Middle frontal gyrus (tissue), 1 donor: ENCODE data around the gene SCN4A.
"Not testable (repeated sequence)": the region's sequence is repeated elsewhere in the genome, so short reads cannot be mapped to it uniquely, and the experiment has no call there.

Source experiments
- DNase-seq: peaks from one replicate; pipeline ENCODE4 v3.0.0-alpha.2; 2015; ENCODE audit warnings: low spot score; ENCODE audit errors: extremely low spot score

Gene SCN4A

GRCh38 chr17:63937920-63938319 lies 34.8 kb downstream of the SCN4A start:
- no peak for DNase-seq

GRCh38 chr17:63937319-63937718 lies 35.4 kb downstream of the SCN4A start:
- DNase-seq: no peak

- DNase-seq: no peak
These were observed 38.3 kb downstream of the SCN4A start for GRCh38 chr17:63934183-63935112.

DNA sequence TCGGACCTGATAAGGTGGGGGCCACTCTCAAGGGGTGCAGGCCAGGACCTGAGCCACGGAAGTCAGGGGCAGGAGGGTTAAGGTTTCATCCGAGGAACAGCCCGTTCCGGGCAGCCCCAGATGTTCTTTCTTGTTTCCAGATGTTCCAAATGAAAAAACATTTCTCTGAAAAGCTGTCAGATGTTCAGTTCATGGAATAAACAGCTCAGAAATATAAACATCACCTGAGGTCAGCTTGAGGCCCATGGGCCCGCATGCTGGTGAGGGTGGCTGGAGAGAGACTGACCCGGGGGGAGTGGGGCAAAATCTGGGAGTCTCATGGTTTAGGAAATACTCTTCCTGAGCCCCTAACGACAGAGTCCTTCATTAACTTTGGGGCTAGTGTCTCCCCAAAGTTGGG lies 39.1 kb downstream of the SCN4A start:
- DNase-seq: no peak

DNA sequence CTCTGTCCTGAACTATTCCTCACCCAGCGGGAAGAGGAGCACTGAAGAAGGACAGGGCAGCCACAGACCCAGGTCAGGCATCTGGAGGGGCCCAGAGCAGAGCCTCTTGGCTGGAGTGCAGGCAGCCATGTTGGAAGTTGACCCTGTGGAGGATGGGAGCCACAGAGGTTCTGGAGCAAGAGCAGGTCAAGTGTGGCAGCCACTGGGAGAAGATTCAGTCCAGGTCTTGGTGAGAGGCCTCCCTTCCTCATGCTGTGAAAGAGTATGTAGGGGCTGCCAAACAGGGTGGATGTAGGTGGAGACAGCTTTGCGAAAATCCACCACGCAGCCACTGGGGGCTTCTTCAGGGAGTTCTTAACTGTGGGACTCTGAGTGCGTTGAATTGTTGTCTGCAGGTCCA lies 40.0 kb downstream of the SCN4A start:
- no peak for DNase-seq

GRCh38 chr17:63931981-63932561 lies 40.6 kb downstream of the SCN4A start, which contains the start of gene CD79B:
TSS of gene CD79B (minus strand) at chr17:63932331. CDS start at chr17:63932261, 70 bp downstream.
- DNase-seq: no peak

DNA sequence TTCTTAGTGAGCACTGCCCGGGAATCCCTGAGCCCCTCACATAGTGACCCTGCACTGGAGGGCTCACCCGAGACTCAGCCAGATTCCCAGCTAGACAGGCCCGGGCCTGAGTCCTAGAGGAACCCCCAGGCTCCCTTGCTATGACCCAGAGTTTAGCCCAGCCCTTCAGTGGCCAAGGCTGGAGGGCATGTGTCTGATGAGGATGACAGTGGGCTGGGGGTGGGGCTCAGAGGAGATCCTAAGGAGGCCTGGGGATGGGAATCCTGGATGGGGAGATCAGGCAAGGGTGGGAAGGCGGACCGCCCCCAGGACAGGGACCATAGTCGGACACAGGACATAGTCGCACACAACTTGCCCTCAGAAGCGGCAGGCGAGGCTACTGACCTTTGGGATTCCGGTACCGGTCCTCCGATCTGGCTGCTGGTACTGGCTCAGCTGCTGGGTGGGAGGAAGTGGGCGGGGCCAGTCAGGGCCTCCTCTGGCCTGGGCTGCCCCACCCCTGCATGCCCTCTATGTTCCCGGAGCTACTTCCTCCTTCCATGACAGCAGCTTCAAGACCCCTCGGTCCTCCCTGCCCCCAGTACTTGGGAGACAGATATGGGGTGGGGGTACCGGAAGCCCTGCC lies 41.7 kb downstream of the SCN4A start:
- DNase-seq: no peak

DNA sequence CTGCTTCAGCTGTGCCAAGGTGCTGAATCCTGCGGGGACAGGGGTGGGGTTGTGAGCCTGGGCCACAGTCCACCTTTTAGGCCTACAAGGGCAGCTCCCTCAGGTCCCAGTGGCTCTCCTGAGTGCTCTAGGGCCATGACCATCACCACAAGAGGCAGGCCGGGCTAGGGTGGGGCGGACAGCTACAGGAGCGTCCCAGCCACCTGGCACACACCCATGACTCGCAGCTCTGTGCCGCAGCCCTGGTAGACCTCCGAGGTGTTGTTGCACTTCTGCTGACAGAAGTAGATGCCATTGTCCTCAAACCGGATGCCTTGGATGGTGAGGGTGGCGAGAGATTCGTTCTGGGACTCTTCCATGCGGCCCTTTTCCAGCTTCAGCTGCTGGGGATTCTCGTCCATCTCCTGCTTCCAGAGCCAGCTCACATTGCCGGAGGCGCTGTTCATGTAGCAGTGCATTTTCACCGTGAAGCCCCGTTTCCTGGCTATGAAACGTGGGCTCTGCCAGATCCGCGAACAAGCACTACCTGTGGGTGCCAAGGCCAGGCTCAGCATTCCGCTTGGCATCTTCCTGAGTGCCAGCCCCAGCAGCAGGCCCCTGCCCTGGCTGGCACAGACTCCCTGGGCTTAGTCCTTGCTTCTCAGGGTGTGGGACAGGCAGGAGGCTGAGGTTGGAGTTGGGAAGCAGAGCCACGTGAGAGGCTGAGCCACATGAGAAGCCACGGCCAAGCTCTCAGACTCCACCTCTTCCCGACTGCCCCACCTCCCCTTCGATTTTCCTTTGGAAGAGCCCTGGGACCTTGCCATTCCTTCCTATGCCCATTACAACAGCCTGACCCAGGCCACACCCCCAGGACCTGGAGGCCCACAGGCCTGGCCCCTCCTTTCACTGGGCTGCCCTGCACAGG lies 42.6 kb downstream of the SCN4A start:
- no peak for DNase-seq

DNA sequence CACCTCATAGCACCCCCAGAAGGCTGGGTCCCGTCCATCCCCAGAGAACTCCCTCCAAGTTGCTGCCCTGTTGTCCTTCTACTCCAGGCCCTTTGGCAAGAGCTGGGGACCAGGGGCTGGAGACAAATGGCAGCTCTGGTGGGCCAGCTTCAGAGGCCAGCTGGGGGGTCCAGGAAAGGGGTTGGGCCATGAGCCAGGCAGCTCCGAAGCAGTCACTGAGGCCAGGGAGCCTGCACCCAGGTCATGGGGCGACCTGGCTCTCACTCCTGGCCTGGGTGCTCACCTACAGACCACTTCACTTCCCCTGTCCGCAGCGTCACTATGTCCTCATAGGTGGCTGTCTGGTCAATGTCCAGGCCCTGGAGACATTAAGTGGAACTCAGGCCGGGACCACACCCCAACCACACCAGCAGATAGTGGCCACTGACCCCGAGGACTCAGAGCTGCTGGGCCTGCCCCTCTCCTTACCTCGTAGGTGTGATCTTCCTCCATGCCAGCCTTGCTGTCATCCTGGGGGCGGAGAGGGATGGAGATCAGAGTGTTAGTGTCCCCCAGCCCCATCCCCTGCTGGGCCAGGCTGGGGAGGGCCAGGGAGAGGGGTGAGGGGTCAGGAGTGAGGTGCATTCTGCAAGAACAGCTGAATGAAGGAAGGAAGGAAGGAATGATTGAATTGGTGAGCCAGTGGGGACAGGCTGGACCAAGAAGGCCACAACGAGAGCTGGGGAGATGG lies 43.6 kb downstream of the SCN4A start:
- DNase-seq: no peak

DNA sequence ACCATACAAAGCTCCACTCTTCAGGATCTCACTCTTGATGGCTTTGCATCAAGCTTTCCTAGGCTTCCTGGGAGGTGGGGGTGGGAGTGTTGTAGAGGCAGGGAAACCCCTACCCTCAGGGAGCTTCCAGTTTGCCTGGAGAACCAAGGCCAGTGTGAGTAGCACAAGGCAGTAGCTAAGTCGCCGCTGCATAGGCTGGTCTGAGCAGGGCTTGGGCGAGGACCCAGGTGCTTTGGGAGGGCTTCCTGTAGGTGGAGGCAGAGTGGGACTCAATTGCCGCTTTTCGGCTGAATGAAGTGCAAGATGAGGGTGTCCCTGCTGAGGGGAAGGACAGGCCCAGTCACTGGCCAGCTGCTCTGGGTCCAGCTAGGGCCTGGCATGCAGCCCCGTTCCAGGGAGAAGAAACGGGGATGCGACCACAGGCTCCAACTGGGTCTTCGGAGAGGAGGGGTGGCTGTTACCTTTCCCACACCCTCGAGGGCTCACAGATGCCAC lies 44.5 kb downstream of the SCN4A start:
- no peak for DNase-seq

DNA sequence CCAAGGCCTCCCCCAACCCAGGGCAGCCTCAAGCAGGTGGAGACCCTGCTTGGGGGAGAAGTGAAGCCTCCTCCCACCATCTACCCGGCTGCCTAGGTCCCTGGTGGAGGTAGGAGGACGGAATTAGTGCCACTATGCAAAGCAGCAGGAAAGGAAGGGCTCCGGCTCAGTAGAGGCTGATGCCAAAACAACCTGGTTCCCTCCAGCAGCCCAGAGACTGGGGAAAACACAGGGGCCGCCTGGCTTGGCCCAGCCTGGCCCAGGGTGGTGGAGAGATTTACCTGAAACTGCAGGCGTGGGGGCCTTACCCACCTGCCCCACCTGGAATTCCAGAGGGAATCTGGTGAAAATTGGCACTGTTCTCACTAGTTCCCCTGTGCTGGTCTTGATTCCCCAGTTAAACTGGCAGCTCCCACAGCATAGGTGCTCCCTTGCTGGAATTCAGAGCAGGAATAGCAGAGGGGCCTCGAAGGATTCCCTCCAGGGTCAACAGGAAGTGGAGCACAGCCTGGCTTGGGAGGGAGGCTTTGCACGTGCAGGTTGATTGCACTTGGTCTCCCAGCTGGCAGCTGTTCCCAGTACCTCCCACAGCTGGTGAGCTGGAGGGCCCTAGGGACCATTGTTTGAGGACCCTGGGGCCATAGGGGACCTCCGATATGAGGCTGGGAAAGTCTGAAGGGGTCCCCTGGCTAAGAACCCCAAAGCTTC lies 45.1 kb downstream of the SCN4A start:
- no peak for DNase-seq

DNA sequence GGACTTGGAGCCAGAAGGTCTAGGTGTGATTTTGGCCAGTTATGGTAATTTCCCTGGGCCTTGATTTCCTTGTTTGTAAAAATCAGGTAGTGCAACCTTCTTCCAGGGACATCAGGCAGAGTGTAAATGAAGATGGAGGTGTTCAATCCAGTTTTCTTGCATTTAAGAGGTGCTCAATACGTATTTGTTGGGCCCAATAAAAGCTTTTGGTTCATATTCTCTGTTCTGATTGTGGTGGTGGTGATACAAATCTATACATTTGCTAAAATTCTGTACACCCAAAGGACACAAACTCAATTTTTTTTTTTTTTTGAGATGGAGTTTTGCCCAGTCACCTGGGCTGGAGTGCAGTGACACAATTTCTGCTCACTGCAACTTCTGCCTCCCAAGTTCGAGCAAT lies 46.6 kb downstream of the SCN4A start:
- no peak for DNase-seq

- no peak for DNase-seq
These were observed 47.1 kb downstream of the SCN4A start for GRCh38 chr17:63925615-63926014.

- not testable (repeated sequence) for DNase-seq
These were observed 50.3 kb downstream of the SCN4A start for GRCh38 chr17:63922402-63922801.

- DNase-seq: not testable (repeated sequence)
These were observed 51.9 kb downstream of the SCN4A start for GRCh38 chr17:63920779-63921178.

DNA sequence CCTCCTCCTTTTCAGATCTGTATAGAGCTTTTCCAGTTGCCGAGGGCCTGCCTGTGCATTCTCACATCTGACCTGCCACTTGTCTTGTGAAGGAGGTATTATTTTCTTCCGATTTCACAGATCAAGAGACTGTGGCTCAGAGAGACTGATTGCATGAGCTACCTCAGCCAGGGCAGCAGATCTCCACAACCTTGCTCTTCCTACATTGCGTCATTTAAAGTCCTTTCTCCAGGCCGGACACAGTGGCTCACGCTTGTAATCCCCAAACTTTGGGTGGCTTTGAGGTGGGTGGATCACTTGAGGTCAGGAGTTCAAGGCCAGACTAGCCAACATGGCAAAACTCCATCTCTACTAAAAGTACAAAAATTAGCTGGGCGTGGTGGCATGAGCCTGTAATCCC lies 52.7 kb downstream of the SCN4A start:
- not testable (repeated sequence) for DNase-seq

DNA sequence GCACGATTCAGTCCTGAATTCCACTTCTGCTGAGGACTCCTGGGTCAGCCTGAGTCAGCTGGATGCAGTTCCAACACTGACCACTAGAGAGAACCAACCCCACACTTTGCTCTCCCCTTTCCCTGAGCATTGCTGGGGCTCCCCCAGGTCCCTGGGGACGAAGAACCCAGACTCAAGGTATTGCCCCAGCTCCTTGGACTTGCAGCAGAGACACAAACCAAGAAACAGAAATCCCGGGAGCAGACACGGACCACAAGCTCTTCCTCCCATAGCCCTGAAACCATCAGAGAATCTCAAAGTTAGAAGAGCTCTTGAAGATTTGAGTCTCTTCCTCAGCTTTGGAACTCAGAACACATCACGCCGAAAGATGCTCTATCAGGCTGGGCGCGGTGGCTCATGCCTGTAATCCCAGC lies 53.4 kb downstream of the SCN4A start:
- DNase-seq: peak; percentile 9

DNA sequence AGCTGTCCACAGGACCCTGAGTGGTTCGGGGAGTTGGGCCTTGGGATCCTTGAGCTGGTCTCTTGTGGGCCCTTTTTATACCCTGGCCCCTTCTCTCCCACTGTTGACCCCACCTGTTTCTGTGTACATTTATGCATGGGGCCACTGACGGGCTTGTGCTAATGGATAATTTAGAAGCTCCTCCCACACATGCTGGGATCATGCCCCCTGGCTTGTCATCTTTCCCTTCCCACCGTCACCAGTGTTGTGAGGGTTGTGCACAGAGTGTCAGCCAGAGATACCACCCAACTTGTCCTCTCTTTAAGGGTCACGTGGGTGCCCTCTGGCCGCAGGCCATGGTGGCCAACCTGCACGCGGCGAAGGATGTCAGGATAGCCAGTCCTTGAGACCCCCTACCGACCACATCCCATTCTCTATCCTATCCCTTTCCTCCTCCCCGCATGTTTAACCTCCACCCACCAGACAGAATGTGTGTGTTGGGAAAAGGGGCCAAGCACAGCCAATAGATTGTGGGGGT lies 53.9 kb downstream of the SCN4A start, which contains the start of gene GH1:
Gene GH1 (minus strand): TSS at position 51 of the 517 bp plus-strand sequence. CDS start 63 bp downstream, outside the sequence.
- not testable (repeated sequence) for DNase-seq

DNA sequence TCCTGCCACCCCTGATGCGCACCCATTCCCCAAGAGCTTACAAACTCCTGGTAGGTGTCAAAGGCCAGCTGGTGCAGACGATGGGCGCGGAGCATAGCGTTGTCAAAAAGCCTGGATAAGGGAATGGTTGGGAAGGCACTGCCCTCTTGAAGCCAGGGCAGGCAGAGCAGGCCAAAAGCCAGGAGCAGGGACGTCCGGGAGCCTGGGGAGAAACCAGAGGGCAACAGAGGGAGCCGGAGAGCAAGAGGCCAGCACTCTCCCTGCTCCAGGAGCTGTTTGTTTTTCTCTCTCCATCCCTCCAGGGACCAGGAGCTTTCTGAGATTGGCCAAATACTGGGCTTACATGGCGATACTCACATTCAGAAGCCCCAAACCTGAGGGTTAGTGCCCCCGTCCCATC lies 54.4 kb downstream of the SCN4A start:
- no peak for DNase-seq
